HT1080 (cell line): Measurements from ENCODE around the gene BRF1. TPM values are rescaled to one million over a fixed set of nuclear protein-coding genes. Genes with fewer than 3 reads are reported as not detected.

ENCODE experiments used
- DNase-seq: peaks from one replicate; pipeline ENCODE4 v3.0.0-alpha.2; 2015; ENCODE audit warnings: low read depth
- total RNA-seq: library from RNA; depleted of rRNA; stranded (reverse); fragments of >200 nt; shearing (Covaris generic); gene quantifications from 2 replicates; pipeline ENCODE4 v1.2.3, GENCODE V29; 2014

The BRF1 gene
- total RNA-seq, 1 experiment from 2014 or later = 25.6 TPM

DNA sequence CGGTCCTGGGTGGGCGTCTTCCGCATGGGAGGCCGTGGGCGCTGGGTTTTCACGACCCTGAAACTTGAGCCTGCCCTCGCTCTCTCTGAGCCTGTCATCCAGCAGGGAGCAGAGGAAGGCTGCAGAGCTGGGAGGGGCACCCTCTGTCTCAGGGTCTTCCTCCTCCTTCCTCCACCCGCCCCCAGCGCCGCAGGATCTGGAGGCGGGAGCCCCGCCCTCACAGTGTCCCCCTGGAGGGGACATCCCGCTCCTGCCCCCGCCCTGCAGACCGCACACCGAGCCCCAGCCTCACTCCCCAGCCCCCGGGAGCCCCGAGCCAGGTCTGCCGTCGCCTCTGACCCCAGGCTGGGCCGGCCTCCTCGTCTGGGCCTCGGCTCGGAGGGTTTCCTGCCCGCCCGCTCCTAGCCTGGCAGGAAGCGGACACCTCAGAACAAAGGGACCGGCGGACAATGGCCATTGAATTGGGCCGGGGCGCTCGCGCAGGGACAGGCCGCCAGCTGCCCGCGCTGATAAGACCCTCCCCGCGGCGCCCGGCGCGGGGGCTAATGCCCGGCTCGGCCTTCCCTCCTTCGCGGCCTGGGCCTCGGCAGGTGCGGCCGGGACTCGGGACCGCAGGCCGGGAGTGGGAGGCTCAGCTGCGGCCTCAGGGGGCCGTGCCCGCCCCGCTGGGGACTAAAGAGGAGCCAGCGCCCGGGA is 104.4 kb downstream of the BRF1 start:
- DNase-seq = no peak

DNA sequence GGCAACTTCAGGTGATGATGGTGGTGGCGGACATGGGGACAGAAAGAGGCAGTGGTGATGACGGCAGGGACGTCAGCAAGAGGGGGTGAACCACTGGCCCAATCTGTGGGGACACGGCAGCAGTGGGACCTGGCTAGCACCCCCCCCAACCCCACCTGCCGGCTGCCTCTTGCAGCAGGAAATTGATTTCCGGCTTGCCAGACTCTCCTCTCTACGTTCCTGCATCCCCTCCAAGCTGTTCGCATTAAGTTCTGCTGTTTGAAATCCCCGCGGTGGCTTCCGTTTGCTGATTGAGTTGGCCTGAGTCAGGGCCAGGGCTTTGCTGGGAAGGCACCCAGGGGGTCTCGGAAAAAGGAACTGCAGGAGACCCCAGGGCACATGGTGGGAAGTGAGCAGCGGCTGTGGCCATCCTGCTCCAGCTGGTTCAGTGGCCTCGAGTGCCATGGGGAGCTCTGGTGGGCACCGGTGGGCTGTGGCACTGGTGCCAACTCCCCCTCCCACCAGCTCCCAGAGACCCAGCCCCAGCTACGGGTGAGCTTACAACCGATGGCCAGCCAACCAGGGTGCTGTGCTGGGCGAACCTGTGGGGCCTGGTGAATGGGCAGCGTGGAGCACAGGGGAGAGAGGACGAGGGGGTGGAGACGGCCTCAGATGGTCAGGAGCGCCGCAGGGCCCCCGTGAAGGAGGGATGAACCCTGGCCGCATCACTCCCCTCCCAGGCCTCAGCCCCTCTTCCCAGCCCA is 105.1 kb downstream of the BRF1 start:
- DNase-seq = no peak

DNA sequence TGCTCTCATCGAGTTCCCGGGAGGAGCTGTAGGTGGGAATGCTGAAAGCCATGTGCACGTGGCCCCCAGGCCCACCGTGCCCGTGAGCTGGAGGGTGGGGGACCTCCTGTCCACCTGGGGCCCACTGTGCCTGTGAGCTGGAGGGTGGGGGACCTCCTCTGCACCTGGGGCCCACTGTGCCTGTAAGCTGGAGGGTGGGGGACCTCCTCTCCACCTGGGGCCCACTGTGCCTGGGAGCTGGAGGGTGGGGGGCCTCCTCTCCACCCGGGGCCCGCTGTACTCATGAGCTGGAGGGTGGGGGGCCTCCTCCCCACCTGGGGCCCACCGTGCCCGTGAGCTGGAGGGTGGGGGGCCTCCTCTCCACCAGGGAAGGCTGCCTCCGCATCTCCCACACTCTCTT is 105.8 kb downstream of the BRF1 start:
- no peak for DNase-seq

DNA sequence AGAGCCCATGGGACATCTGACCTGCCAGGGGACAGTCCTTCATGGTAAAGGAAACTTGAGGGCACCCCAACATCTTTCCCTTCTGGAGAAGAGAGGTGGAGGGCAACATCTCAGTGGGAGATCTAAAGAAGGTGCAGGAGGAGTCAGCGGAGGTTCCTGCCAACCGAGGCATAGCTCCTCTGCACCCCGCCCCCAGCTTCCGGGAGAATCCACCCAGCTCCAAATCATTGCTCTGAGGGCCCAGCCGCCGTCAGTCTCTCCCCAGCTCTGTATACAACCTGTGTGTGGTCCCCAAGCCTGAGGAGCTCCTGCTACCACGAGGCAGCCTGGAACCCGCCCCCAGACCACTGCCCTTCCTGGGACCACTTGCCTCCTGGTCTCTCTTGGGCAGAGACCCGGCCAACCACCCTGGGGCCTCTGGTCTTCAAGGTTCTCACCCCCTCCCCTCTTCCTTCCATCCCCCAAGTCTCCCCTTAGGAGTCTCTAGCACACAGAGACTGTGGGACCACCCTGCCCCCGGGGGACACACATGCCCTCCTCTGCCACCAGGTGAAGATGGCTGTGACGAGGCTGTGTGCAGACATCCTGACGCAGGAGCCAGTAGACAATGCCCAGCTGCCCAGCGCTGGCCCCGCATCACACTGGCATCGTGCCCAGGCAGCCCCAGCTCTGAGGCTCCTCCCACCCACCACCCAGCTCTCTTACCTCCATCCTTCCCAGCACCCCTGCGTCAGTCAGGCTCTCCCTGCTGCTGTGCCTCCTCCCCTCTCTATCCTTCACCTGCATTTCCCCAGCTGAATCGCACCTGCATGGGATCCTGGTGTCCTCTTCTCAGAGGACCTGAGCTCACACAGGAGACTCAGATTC is 106.7 kb downstream of the BRF1 start:
- no peak for DNase-seq

DNA sequence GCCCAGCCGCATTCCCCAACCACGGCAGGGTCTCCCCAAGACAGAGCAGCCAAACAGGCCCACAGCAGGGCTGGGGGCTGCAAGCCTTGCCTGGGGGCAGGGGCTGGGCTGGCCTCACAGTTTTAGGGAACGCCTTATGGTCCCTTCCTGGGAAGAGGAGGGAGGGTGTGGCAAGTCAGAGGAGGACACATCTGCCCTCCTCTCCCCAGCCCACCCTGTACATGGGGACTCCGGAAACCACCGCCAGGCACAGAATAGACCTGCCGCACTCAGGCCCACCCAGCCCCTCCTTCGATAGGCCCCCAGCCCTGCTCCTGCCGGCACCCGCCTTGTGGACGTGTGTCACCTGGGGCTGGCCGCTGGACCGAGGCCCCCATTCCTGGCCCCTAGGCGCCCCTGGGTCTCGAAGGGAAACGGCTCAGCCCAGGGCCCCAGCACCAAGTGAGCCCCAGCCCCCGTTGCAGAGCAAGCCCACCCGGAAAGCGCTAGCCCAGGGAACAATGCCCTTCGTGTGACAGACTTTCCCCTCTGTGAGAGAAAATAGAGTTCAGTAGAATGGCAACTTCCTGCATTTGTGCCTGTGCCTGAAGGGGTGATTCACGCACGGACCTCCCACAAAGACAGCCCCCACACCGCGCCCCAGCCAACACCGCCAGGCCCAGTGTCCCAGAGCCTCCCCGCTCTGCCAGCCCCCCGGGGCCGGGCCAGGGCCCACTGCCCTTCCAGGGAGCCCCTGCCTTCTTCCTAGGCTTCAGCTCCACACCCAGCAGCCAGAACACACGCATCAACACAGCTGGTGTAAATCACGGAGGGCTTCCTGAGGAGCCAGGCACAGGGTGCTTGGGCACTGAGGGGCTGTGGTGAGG is 107.7 kb downstream of the BRF1 start:
- peak; percentile 49 for DNase-seq

DNA sequence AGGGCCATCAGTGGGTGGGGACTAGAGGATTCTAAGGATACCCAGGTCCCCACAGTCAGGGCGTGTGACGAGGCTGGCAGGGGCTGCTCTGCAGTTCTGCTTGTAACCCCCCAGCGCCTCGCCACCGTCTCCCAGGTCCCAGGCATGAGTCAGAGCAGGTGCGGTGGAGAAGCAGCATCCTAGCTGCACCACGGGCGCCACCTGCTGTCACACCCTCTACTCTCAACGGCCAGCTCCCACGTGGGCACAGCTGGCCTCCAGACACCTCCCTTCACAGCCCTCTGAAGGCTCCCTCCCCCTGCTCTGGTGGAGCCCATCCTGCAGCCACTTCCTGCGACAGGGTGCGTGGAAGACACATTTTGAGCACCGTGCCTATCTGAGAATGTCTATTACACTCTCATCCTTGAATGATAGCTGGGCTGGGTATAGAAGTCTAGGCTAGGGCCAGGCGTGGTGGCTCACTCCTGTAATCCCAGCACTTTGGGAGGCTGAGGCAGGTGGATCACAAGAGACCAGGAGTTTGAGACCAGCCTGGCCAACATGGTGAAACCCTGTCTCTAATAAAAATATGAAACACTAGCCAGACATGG is 112.8 kb downstream of the BRF1 start:
- peak; percentile 46 for DNase-seq

DNA sequence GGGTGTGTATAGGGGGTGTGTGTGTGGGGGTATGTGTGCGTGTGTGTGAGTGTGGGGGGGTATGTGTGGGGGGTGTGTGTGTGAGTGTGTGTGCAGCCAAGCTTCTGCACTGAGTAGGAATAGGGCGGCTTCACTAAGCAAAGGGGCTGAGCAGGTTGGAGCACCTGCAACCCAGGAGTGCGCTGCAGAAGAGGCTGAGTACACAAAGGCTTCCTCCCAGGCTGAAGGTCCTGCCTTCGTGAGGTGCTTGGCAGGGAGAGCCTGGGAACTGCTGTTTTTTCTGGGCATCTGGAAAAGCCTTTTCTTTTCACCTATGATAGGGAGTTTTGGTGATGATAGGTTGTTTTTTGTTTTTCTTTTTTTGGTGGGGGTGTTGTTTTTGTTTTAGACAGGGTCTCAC is 113.7 kb downstream of the BRF1 start:
- no peak for DNase-seq

DNA sequence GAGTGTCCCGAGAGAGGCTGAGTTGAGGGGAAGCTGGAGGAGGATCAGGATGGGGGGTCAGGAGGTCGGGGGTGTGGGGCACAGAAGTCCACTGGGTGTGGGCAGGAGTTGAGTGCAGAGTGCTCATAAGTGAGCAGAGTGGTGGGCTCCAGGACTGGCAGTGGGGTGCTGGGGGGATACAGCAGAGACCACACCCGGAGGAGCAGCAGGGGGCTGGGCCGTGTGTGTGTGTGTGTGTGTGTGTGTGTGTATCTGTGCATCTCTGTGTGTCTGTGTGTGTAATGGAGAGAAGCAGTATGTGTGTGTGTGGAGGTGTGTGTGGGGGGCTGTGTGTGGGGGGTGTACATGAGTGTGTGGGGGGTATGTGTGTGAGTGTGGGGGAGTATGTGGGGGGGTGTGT is 114.8 kb downstream of the BRF1 start:
- no peak for DNase-seq

DNA sequence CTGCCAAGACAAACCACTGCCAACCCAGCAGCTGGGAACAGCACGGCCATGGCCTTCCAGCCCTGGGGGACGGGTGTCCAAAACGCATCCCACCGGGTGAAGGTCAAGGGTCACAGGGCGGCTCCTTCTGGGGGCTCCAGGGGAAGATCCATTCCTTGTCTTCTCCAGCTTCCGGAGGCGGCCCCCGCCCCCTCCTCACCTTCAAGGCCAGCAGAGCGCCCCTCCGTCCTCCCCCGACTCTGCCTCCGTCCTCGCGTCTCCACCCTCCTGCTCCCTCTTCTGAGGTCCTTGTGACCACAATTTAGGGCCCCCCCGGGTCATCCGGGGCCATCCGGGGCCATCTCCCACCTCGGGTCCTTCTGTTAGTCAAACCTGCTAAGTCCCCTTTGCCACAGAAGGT is 115.8 kb downstream of the BRF1 start:
- no peak for DNase-seq

DNA sequence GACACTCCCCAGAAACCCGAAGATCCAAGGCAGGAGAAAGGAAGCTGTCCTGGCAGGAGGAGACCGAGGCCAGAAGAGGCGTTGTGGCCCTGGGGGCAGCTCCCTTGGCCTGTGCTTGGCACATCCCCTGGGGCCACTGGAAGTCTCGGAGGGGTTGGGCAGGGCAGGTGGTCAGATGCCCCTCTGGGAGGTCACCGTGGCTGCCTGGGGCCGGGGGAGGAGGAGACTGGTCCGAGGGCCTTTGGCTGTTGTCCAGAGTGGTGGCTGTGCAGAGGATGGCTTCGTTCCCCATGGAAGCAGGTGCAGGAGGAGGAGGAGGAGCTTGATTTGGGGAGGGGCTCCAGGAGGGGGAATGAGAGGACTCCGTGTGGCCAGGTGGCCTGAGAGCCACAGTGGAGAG is 116.3 kb downstream of the BRF1 start:
- DNase-seq = no peak

DNA sequence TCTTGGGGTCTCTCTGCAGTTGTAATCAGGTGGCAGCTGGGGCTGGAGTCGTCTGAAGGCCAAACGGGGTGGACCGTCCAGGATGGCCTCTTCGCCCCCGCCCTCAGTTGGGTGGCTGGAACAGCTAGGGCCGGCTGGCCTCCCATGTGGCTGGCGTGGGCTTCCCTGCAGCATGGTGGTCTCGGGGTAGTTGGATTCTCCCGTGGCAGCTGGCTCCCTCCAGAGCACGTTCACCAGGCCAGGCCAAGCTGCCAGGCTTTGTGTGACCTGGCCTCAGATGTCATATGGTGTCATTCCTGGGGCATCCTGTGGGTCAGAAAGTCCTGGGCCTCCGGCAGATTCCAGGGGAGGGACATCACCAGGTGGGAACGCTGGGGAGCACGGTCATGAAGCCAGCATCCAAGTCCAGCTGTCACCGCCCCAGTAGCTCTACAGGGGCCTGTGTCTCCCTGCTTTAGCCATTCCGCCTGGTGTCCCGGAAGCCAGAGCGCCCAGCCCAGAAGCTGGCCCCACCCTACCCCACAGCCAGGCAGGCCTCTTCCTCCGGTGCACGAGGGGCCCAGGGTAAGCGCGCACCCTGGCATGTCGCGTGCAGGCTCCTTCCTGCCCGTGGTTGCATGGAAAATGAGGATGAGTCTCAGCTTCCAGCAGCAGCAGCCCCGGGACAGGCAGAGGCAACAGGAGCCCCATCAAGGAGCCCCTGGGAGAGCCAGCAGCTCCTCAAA is 118.3 kb downstream of the BRF1 start:
- no peak for DNase-seq

DNA sequence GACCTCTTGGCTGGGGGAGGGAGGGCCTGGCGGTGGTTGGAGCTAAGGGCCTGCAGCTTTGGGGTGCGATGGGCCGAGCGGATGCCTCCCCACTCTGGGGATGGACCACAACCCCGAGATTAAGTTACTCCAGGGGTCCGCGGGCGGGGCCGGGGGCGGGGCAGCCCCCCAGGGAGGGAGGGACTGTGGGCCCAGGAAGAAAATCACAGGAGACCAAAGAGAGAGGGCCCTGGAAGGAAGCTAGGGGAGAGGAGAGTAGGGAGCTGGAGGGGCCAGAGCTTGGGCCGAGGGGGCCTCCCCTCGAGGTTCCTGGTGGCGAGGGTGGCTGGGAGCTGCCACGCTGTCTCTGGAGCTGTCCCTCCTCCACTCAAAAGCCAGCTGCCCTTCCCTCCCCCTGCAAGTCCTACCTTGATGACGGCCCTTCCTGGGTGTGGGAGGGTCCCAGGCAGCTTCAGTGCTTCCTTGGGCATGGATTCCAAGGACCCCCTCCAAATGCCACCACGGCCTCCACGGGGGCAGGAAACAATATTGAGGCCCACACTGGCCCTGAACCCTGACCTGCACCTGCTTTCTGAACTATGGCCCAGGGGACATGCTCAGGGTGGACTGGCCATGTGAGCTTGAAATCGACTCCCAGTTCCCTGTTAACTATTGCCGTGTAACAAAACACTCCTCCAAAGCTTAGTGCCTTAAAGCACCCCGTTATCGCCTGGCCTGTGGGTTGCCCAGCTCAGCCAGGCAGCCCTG is 119.1 kb downstream of the BRF1 start:
- DNase-seq = no peak

DNA sequence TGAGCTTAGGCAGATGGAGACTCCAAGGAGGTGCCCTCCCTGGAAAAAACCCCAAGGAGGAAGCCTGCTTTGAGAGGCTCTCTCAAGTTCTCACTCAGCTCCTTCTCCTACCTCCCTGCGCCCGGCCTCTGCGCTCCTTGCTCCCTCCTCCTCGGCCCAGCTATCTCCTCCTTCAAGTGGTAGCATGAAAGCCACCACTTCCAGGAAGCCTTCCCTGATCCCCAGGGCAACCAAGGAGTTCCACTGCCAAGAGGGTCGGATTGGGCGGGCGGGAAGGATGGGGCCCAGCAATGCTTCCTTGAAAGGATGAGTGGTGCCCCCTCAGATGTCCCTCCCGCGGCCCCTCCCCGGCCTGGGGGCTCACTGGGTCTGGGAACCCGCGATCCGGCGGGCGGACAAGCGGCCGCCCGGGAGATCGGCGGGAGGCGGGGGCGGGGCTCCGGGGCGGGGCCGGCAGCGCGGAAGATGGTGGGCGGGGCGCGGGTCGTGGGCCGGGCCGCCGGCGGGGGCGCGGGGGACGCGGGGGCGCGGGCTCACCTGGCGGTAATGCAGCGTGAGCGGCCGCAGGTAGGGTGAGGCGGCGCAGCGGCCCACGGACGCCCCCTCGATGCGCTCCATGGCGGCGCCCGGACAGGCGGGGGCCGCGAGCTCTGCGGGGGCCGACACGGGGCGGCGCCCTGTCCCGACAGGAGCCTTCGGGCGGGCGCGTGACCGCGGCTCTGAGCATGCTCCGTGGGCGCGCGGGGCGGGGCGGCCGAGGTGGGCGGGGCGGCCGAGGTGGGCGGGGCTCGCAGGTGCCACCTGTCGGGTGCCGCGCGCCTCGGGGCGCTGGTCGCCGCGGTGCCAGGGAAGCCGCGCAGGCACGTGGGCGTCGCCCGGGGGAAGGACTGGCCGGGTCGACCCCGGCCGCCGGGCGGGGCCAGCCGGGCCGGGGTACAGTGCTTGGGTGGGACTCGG is 119.9 kb downstream of the BRF1 start, which contains the start of gene NUDT14:
NUDT14 (minus strand) TSS at position 721 of the 957 bp plus-strand sequence; CDS start at position 618, 103 bp downstream.
- peak; percentile 39 for DNase-seq

DNA sequence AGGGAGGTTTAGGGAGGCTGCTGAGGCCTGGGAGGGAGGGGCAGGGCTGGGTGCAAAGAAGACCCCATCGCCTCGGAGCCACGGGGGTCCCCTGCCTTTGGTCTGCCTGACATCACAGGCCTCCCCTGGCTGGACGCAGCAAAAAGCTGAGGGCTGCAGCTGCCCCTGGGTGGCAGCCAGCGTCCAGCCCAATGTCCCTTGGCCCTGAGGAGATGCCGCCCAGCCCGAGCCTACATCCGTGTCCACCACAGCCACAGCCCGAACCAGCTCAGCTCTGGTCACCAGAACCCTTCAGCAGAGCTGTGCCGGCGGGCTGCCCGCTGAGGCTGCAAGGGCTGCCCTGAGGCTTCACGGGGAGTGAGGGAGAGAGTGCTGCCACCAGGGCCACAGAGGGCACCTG is 121.6 kb downstream of the BRF1 start:
- DNase-seq = no peak

DNA sequence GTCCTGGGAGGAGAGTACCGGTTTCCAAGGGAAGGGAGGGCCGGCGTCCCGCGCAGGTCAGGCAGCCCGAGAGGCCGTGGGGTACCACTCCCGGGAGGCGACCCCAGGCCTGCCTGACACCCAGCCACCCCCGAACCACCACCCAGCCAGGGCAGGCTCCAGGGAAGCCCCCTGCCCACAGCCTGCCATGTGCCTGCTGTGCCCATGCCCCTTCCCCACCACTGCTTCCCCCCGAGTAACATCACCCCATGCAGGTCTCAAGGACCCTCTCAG is 122.0 kb downstream of the BRF1 start:
- DNase-seq = no peak

DNA sequence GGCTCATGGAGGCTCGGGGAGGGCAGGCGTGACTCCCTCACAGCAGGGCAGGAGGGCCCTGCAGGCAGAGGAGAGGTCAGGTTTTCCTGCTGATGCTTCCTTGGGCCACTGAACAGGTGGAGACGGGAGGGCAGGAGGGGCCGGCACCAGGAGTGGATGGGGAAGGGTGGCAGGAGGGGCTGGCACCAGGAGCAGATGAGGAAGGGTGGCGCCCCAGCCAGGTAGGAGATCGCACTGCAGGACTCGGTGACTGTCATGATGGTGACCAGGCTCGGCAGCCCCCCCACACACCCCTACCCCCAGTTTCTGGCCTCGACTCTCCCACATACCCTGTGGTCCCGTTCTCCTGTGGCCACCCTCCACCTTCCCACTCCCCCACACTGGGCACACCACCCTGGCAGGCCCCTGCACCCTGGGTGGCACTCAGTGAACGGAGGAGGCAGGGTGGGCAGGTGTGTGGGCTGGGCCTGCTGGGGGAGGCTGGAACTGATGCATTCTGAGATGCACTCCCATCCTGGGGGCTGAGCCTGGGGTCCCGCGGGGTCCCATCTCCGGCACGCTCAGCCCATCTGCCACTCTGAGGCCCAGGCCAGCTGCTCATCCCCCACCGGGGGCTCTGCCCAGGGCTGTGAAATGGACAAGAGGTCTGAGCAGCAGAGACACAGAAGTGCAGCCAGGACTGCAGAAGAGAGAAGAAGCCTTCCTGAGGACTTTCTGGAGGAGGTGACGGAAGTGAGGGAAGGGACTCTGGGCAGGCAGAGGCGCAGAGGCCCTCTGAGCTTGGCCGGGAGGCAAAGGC is 122.5 kb downstream of the BRF1 start:
- DNase-seq = no peak

DNA sequence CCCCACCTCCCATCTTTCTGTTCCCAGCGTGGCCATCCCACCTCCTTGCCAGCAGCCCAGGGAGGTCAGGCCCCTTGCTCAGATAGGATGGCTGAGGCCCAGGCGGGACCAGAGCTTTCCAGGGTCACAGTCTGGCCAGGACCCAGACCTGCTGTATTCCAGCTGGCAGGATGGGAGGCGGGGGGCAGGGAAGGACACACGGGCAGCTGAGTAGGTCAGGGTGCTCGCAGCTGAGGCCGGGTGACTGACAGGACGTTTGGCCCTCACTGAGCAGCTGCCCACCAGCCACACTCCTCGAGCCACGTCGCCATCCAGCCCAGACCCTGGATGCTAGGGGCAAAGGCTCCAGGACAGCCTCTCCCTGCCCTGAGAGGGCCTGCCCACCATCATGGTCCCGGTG is 123.7 kb downstream of the BRF1 start:
- DNase-seq = no peak
